BJ (cell line): Measurements from ENCODE around the gene PLD5. TPM values are rescaled to one million over a fixed set of nuclear protein-coding genes. Genes with fewer than 3 reads are reported as not detected.

ENCODE experiments used
- CTCF ChIA-PET: fragments of 350-600 bp; formaldehyde crosslinking; extraction: SDS; loops from one replicate; lab custom pipeline; 2021; ENCODE audit warnings: antibody characterized with exemption, inconsistent platforms; lab: Yijun Ruan, JAX
- POLR2A ChIA-PET: fragments of 300-600 bp; sonication (Branson Sonifier 250); formaldehyde crosslinking; extraction: SDS; loops from one replicate; lab custom pipeline; 2021; ENCODE audit warnings: antibody characterized with exemption; lab: Charles Lee
- DNase-seq: peaks from one replicate; pipeline ENCODE4 v3.0.0-alpha.2; 2011; ENCODE audit warnings: low read depth
- H3K27me3 ChIP-seq: 2 replicates; pipeline ENCODE4 v1.6.0; 2011; ENCODE audit warnings: low read length; ENCODE audit not compliant: control insufficient read depth, insufficient read depth
- H3K36me3 ChIP-seq: 2 replicates; pipeline ENCODE4 v1.5.1; 2011; ENCODE audit warnings: low read length; ENCODE audit not compliant: control insufficient read depth, insufficient read depth
- H3K4me3 ChIP-seq: 2 replicates; pipeline ENCODE4 v1.5.1; 2011; ENCODE audit warnings: low read depth, mild to moderate bottlenecking, control low read depth, low read length
- polyA plus RNA-seq: library from polyadenylated mRNA; depleted of rRNA; stranded (reverse); fragments of >200 nt; gene quantifications from 2 replicates; pipeline ENCODE4 v1.2.3, GENCODE V29; 2011
- TF ChIP-seq, protein P1 (sequence below): IDR thresholded peaks from 2 replicates; pipeline ENCODE4 v1.5.1; 2011; ENCODE audit warnings: low read depth, mild to moderate bottlenecking, control low read depth, inconsistent platforms, low read length, moderate library complexity; ENCODE audit not compliant: insufficient read depth

Gene PLD5
- polyA plus RNA-seq, 1 experiment, result not detected

DNA sequence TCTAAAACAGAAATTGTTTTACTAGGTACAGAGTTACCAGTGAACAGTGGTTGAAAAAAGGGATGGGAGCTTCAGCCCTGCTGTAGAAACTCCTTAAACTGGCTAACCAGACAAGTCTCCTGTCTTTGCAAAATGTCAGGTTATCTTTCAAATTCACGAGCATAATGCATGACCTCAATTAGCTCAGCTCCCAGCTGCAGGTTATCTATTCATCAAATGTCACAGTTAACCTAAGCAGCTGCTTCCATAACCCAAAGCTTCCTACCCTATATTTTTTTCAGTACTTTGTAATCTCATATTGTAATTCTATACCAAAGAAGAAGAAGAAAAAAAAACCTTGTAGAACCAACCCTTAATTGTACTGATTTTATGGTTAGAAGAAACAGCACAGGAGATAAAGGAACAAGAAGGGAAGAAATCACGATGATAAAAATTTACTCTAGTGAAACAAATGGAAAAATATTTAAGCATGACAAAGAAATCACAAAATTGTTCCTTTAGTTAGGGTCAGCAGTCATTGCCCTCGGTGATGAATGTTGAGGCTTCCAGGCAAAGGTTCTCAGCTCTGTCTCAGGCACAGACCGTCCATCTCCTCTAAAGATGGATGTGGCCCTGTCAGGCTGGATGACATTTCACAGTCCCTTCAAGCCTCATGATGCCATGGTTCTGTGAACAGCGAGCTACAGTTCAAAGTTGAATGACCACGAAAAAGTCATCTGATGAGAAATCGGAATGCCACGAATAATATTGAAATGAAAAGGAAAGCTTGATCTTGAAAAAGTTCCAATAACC, 95.9 kb downstream of the PLD5 start:
- Histone ChIP-seq H3K4me3 (no peak overlapping the region), H3K27me3 (no peaks in the 10 kb centered on the region), H3K36me3 (no peaks in the 10 kb centered on the region)
- ChIA-PET CTCF (no interaction called here), POLR2A (no interaction called here)
- no peak for DNase-seq
- TF ChIP-seq, protein P1, sequence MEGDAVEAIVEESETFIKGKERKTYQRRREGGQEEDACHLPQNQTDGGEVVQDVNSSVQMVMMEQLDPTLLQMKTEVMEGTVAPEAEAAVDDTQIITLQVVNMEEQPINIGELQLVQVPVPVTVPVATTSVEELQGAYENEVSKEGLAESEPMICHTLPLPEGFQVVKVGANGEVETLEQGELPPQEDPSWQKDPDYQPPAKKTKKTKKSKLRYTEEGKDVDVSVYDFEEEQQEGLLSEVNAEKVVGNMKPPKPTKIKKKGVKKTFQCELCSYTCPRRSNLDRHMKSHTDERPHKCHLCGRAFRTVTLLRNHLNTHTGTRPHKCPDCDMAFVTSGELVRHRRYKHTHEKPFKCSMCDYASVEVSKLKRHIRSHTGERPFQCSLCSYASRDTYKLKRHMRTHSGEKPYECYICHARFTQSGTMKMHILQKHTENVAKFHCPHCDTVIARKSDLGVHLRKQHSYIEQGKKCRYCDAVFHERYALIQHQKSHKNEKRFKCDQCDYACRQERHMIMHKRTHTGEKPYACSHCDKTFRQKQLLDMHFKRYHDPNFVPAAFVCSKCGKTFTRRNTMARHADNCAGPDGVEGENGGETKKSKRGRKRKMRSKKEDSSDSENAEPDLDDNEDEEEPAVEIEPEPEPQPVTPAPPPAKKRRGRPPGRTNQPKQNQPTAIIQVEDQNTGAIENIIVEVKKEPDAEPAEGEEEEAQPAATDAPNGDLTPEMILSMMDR, result no peak

DNA sequence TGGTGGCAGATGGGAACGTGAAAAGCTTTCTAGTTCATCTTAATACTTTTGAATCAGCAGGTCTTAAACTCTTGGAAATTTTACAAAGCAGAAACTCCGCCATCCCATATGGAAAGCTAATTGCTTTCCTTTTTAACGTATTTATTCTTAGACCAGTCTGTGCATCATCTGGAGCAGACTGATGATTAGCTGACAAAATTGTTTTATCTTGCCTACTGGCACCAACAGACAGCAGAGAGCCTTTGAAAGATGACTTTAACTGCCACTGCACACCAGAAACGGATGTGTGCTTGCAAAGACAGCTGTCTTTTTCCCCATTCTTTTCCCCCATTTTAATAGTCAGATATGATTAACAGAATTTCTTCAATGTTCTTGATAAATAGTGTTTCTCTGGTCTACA, 97.0 kb downstream of the PLD5 start:
- POLR2A ChIA-PET, result no interaction called here
- no peaks in the 10 kb centered on the region for H3K36me3 ChIP-seq
- no peaks in the 10 kb centered on the region for H3K27me3 ChIP-seq
- H3K4me3 ChIP-seq, result no peak overlapping the region
- CTCF ChIA-PET, result interaction anchor here (0.6 kb wide), 1 partner anchor 942 kb away, joined by 3 read pairs; no protein-coding TSS in a partner anchor
- TF ChIP-seq, protein P1, result no peak
- DNase-seq, result no peak

DNA sequence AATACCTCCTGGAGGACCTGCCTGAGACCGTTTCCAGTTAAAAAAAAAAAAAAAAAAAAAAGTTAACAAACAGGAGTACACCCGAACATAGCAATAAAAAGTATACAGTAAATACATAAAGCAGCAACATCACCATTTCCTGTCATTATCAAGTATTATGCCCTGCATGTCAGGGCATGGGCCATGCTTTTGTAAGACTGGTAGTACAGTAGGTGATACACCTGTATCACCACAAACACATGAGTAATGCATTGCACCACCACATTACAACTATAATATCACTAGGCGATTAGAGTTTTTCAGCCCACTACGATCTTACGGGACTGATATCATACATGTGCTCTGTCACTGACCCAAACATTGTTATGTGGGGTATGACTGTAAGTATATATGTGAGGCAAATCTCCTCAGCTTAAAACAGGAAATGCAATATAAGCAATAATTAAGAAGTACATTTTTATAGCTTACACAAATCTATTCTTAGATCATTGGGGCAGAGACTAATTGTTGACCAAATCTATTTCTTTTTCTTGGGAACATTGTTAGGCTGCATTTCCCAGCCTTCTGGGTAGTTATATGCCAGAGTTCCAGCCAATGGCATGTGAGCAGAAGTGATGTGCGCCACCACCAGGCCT, 98.1 kb downstream of the PLD5 start:
- TF ChIP-seq, protein P1, result no peak
- no peak for DNase-seq
- Histone ChIP-seq H3K4me3 (no peak overlapping the region), H3K27me3 (no peaks in the 10 kb centered on the region), H3K36me3 (no peaks in the 10 kb centered on the region)
- ChIA-PET CTCF (no interaction called here), POLR2A (no interaction called here)

DNA sequence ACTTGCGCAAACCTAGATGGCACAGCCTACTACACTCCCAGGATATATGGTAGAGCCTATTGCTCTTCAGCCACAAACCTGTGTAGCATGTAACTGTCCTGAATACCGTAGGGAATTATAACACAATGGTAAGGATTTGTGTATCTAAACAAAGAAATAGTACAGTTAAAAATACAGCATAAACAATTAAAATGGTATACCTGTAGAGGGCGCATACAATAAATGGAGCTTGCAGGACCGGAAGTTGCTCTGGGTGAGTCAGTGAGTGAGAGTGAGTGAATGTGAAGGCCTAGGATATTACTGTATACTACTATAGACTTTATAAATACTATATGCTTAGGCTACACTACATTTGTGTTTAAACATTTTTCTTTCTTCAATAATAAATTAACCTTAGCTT, 99.3 kb downstream of the PLD5 start:
- POLR2A ChIA-PET, result no interaction called here
- Histone ChIP-seq H3K27me3 (no peaks in the 10 kb centered on the region), H3K36me3 (no peaks in the 10 kb centered on the region), H3K4me3 (no peak overlapping the region)
- TF ChIP-seq, protein P1, result no peak
- DNase-seq, result no peak
- CTCF ChIA-PET, result no interaction called here

DNA sequence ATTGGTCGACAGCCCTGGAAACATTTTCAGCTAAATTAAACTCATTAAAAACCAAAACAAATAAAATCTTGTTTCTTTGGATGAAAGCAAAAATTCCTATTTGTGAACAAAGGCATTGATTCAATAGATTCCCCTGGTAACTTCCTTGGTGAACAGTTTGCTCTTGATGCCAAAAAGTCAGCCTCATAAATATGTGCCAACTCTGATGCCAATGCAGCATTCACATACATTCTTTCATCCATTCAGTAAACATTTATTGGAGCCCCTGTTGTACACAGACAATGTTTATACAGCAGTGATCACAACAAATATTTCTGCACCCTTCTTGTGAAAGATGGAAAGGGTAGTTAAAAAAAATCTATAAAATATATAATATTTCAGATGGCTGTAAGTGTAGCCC, 107.8 kb downstream of the PLD5 start:
- Histone ChIP-seq H3K36me3 (no peaks in the 10 kb centered on the region), H3K27me3 (no peaks in the 10 kb centered on the region), H3K4me3 (no peak overlapping the region)
- ChIA-PET CTCF (no interaction called here), POLR2A (no interaction called here)
- no peak for DNase-seq
- TF ChIP-seq, protein P1, result no peak
